Hypothalamus (tissue), 51 donors: Measurements from ENCODE around the gene C18orf32.
"Not testable (repeated sequence)": the region's sequence is repeated elsewhere in the genome, so short reads cannot be mapped to it uniquely, and the experiment has no call there.

ENCODE experiments used
- DNase-seq, 51 donors: peaks; one replicate each; lab custom pipeline; 2025; lab: John Stamatoyannopoulos, UW

C18orf32 gene

DNA sequence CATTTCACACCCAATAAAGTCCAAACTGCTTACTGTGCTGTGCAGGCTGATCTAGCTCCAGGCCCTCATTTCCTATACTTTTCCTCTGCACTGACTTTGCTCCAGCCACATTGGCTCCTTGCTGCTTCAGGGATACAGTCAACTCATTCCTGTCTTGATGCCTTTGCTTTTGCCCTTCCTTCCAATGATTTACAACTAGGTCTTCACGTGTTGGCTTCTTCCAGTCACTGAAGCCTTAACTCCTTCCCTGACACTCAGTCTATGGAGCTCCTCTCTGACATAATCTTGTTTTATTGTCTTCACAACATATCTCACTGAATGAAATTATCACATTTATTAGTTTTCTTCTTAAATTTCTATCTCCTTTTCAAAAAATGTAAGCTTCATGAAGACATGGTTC is 16.9 kb upstream of the C18orf32 start:
- no peak for DNase-seq

DNA sequence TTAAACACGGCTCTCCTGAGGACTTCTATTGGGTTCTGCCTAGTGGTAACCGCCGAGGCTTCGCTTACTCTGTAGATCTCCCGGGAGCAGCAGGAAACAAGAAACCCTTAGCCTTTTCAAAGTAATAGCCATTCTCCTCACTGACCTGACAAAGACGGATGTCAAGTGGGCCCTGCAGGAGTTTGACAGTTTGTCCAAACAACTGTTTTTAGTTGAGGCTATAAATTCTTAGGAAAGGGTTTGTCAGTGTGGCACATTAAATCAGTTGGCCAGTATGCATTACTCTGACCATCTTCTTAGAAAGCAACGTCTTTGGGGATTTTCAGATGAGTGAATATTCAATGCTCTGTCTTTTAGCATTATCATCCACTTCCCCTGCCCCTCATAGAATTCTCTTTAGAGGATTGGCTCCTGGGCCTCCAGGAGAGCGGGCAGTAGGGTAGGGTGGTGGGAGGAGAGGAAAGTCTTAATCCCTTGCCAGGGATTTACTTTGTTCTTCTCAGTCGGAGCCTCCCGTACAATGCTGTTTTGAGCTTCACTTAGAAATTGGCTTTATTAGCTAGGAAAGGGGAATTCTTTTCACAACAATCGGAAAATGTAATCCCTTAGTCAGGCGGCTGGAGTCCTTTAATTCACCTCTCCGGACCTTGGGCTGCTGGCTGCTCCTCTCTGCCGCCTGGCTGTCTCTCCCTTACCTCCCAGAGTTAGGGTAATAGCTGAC is 13.3 kb upstream of the C18orf32 start:
- peak in 1 of 51 donors; percentile 13 for DNase-seq

DNA sequence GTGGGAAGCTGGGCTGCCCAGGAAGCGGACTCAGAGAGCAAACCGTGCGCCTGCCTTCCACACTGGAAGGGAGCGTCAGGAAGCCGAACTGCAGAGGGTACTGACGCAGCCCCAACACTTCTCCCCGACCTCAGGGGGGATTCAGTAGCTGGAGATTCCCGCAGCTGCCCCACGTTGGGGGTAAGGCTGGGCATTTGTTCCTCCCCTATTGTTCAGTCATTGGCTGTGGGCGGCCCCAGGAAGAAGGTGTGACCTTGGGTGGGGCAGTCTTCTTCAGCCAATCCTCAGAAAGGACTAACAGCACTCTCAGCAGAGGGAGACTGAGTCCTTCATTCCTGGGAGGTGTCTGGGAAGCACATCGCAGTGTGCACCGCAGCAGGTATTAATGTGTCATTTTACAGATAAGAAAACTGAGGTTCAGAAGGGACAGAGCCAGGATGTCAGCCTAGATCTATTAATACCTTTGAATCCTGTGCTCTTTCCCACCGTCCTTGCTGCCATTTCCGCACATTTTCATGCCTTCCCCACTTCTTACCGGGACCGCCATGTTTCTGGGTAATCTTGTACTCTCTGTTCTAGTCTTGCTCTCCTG is 12.1 kb upstream of the C18orf32 start:
- no peak for DNase-seq

DNA sequence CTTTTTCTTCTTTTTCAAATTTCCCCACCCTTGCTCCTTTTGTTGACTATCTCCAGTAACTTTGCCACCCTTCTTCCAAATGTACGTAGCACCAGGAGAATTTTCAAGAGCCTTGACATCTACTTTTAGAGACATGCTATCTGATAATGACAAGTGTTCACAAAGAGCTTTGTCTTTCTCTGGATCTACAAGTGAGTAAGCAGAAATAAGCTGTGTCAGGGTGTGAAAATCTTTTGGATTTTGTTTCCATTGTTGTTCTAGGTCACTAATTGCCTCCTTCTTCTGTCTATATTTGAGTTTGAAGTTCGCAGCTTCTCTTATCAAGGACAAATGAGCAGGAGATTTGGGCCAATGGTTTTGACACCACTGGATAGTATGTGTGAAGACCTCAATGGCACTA is 8.4 kb upstream of the C18orf32 start:
- DNase-seq: no peak

DNA sequence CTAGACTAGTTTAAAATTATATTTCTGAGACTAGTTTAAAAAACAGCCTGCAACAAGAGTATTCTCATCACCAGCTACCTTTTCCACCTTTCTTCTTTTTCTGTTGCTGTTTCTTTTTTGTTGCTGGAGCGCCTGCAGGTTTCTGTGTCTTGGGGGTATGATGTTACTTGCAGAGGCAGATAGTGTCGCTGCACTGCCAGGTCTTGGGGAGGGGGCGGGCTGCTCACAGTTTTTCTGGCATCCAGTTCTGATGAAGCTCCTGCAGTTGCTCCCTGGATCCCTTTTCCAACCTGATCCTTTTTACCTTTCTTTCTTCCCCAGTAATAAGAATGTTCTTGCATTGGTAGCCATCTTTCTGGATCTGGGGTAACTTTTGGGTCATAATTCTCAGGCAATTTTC is 8.0 kb upstream of the C18orf32 start:
- DNase-seq: no peak

DNA sequence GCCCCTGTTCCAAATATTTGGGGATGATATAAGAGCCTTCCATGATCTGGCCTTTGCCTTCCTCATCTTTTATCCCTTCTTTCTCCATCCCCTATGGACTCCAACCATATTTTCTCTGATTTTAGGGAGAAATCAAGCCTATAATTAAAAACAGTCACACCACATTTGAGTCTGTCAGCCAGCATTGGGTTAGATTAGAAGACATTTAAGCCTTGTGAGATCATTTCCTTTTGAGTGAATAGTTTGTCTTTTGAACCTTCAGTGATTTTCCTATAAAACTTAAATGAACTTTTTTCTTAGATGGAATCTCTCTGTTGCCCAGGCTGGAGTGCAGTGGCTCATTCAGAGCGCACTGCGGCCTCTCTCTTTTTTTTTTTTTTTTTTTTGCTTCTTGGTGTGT is 7.6 kb upstream of the C18orf32 start:
- DNase-seq: no peak

DNA sequence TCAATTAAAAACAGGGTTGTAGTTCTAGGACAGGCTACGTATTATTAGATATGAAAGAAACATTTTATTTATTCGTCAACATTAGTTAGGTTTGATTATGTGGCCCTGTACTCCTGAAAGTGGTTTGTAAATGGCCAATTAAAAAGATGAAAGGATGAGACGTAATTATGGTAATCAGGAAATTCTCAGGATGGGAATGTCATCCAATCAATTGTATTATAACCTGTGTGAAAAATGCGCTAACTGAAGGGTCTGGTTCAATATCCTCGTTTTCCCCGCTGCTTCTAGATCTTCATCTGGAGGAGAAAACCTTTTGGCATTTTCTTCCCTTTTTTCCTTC is 5.6 kb upstream of the C18orf32 start:
- no peak for DNase-seq

DNA sequence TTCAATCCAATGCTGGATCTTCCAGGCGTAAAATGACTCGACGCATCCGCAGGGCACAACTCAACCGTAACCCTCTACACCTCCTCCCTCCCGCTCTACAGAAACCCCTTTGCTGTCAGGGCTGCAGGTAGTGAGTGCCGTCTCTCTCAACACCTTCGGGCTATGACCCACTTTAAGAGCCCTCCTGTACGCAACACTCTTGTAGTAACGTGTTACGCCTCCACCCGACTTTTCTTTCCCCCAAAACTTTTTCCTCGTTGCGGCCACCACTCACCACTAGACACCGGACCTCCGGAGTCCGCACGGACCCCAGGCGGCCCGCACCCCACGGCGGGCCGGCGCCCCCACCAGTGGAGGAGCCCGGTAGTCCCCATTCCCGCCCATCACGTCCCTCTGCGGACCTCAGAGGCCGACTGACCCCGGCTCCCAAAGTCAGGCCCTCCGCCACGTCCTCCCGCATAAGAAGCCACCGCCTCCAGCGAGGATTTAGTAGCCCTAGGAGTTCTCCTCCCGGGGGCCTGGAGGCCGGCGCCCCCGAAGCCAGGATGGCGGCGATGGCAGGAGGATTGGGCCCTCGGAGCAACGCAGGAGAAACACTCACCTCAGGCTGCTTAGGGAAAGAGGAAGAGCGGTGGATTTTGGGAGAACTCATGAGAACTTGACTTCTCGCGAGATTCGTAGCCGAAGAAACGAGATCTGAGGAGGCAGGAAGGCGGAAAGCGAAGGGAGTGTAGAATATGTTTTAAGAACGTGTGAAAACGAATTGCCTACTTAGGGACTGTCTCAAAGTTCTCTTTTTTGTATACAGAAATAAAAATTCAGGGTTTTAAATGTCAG is 5.0 kb upstream of the C18orf32 start, which contains the start of gene RPL17:
RPL17 (minus strand) TSS at position 609 of the 837 bp plus-strand sequence.
- DNase-seq: peak; percentile 6 to 93 (median 68)

DNA sequence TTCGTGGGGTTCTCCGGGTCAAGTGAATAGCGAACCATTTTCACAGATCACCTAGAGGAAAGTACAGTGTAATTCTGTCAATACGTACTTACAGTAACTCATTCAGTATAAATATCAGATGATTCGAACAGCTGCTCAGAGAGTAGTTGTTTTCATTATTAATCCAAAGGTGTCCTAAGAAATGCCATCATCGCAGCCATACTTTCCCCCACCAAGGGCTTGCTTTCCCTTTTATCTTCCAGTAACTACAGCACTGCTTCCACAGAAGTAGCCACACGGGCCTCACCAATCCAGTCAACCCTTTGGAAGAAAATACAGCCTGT is 4.5 kb upstream of the C18orf32 start:
- DNase-seq: no peak

DNA sequence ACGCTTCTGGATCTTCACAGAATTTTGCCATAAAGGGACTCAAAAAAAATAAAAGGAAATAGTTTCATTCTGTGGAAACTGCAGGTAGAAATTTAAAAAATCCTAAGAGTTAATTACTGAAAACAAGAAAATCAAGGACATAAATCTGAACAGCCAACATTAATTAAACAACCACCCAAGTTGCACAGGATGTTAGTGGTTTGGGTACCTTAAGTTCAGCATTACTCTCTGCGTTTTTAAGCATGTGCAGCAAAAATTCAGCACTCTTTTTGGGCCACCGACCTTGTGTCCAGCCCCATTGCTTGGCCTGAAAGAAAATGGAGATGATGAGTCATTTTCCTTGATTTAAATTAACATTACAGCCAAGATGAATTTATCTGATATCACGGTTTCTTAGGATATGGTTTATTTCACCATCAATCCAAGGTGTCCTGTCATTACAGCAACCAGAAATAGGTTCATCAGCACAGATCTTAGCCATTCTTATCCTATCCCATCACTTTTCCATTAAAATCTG is 3.3 kb upstream of the C18orf32 start:
- DNase-seq: no peak

DNA sequence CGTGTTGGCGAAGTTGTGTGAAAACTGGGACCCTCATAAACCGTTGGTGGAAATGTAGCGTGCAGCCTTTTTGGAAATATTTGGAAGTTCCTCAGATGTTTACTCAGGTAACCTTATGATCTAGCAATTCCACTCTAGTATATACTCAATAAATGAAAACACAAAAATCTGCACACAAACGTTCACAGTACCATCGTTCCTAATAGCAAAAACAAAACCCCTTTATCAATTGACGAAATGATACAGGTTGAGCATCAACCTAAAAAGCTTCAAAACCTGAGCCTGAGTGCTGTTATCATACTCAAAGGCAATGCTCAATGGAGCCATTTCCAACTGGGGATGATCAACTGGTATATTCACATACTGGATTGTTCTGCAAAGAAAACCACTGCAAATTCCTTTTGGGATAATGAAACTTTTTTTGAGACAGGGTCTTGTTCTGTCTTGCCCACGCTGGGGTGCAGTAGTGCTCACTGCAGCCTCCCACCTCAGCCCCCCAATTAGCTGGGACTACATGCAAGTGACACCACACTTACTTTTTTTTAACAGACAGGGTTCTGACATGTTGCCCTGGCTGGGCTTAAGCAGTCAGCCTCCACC is 777 bp upstream of the C18orf32 start:
- no peak for DNase-seq

DNA sequence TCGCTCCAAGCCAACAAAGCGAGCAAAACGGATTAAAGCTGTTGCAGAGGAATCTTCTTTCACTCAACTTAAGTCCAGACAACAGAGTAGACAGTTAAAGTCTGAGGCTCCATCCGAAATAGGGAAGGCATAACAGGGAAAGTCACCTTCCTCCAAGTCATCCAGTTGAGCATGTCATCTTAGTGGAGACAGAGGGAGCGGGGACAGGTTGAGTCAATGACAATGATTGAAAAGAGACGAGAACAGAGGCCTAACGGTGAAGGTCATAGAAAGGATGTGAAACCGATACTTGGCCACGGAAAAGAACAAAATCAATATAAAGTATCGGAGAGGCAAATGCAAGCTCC is 455 bp downstream of the C18orf32 start:
- DNase-seq: peak in 1 of 51 donors; percentile 43

DNA sequence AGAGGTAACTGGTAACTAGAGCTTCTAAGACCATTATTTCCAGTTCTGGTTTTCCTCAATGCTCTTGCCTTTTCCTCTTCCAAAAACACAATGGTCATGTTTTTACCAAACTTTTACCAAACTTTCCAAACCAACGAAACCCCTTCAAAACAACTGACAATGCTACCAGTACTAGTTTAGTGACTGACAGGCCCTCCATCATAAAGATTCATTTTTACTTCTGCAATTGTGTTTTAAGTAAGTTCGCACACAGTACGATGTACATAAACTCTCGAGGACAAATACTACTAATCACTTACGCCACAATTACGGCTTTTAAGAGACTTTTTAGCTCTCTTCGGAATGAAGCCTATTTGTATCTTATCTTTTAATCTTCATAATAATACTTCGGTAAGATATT is 900 bp downstream of the C18orf32 start:
- DNase-seq: no peak

DNA sequence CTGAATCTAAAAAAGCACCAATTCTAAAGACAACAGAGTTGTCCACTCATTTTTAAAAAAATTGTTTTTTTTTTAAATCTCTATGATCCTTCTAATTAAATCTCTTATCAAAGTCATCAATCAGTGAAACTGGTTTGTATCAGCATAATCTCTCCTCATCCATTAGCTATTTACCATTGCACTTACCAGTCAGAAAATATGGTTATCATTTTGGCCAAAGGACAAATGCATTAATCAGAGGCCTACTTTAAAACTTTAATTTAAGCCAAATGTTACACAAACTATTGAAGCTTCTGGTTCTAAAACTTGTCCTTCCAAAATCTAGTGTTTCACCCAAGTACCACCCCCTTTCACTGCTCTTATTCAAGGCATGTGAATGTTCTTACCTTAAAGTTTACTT is 3.8 kb downstream of the C18orf32 start:
- no peak for DNase-seq

DNA sequence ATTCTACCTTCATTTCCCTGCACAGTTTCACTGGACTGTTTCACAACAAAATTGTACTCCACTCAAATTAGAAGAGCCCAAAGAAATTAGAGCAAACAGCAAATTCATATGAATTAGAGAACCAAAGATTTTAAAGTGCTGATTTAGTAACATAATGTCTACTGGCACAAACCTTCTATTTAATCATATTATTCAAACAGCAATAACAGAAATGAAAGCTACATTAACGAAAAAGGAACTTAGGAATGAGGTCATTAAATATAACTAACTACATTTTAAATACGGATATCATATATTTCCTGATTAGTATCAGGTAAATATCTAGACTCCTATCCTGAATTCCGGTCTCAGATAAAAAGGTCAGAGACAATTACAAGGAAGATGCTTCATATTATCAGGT is 5.1 kb downstream of the C18orf32 start:
- no peak for DNase-seq

DNA sequence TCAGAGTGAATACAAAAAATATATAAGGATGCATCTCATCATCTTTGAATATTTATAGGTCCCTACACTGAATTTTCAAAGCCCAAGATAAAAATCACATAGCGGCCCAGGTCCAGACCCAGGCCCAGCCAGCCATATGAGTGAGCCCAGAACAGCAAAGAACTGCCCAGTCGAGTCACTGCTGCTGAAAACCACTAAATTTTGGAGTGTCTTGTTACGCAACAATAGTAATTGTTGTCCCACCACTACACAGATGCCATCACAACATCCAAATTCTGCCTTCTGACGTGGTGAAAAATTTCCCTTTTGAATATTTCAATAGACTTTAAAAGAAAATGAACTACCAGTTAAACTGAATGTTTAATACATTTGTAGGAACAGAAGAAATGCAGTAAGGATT is 5.7 kb downstream of the C18orf32 start:
- no peak for DNase-seq

DNA sequence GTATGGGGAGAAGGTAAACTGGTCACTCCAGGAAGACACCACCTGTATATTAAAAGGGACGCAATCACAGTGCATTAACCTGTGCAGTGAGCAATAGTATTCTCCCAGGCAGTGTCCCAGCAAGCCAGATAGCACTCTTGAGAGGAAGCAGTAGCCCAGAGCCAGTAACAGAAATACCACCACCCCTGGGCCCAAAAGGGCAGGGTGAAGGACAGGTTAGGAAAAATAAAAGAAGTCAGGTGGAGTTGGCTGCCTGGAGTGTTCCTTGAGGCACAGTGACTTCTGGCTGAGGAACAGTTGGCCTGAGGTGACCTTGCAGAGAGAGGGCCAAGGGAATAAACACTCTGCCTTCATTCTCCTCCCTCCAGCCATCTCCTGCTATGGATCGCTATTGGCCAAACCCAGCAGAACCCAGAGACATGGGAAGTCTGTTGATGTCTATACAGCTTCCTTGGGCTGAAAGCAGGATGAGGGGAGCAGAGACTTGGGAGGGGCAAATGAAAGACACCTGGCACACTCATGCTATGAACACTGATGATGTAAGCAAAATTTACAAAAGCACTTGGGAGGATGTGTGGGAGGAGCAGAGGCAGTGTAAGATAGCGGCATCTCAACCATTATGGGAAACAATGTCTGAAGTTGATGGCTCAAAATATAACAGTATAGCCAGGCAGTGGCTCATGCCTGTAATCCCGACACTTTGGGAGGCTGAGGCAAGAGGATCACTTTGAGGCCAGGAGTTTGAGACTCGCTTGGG is 7.5 kb downstream of the C18orf32 start:
- DNase-seq: no peak

DNA sequence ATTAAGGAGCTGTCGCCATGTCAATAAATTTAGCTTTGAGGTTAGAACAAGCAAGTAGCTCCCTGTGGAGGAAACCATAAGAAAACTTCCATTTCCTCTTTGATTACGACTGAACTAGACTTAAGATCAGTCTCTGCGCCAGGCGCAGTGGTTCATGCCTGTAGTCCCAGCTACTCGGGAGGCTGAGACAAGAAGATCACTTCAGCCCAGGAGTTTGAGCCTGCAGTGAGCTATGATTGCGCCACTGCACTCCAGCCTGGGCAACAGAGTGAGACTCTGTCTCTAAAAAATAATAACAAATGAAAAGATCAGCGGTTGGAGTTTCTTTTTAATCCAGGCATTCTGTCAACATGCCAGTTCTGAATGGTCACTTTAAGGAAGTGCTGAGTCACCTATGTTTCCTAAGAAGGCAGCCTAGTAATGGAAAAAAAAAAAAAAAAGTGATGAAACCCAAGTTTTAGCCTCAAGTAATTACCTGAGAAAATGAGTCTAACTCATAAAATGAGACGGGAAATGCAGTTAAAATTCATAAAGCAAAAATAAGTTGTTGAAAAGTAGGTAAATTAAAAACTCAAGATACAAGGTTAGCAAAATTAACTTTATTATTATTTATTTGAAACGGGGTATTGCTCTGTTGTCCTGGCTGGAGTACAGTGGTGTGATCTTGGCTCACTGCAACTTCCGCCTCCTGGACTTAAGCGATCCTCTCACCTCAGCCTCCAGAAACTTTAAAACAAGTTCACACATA is 10.2 kb downstream of the C18orf32 start:
- peak in 1 of 51 donors; percentile 6 for DNase-seq

DNA sequence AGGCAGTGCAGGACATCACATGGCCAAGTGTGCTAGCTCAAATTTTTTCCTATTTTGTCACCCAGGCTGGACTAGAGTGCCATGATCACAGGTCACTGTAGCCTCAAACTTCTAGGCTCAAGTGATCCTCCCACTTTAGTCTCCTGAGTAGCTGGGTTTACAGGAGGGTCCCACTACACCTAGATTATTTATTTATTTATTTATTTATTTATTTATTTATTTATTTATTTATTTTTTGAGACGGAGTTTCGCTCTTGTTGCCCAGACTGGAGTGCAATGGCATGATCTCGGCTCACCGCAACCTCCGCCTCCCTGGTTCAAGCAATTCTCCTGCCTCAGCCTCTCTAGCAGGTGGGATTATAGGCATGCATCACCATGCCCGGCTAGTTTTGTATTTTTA is 12.1 kb downstream of the C18orf32 start:
- DNase-seq: not testable (repeated sequence)

DNA sequence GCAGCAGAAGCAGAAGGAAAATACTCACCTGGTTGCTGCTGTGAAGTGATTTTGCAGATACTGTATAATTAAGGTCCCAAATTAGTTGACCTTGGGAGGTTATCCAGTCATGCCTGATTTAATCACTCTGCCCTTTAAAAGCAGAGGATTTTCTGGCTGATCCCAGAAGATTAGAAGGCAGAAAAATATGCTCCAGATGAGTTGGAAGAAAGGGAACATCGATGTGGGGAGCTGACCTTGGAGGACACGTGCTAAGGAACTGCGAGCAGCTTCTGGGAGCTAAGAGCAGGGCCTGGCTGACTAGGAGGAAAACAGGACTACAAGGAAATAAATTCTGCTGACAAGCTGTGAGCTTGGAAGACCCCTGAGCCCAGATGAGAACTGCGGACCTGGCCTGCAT is 13.3 kb downstream of the C18orf32 start:
- no peak for DNase-seq
